ENCODE measurements around the gene PGP. TPM values are rescaled to one million over a fixed set of nuclear protein-coding genes. Genes with fewer than 3 reads are reported as not detected.
"Not testable (repeated sequence)": the region's sequence is repeated elsewhere in the genome, so short reads cannot be mapped to it uniquely, and the experiment has no call there.

Gene PGP, protein sequence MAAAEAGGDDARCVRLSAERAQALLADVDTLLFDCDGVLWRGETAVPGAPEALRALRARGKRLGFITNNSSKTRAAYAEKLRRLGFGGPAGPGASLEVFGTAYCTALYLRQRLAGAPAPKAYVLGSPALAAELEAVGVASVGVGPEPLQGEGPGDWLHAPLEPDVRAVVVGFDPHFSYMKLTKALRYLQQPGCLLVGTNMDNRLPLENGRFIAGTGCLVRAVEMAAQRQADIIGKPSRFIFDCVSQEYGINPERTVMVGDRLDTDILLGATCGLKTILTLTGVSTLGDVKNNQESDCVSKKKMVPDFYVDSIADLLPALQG
- 10 to 100 TPM in 3 of 4 donors, 1 to 10 TPM in 1; 7.3 to 19.3 (median 13.3) TPM for polyA plus RNA-seq (ENCODE audit: insufficient read length in 4 of 4)

- DNase-seq (ENCODE audit: low read depth in 4 of 4, low spot score in 3 of 4) = no peak
Observed at GRCh38 chr16:2214719-2214968, at the start of gene PGP. Gene PGP (minus strand): TSS chr16:2214840. CDS start chr16:2214777, 63 bp downstream.

DNA sequence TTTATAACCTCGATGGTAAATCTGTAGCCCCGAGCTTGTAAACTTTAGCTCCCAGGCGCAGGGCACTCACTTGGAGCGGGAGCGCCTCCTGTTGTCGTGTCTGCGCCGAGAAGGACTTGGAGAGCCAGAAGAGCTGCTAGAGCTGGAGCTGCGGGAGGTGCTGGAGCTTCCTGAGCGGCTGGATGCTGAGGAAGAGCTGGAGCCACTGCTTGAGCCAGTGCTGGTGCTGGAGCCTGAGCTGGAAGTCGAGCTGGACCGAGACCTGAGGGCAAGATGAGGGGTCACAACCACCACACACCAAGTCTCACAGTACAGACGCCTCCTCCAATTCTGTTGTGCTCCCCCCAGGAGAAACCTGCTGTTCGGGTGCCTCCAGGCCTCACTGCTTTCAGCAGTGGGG, 48.4 kb upstream of the PGP start:
- DNase-seq (ENCODE audit: low read depth in 4 of 4, low spot score in 3 of 4) = not testable (repeated sequence)

GRCh38 chr16:2260250-2260649, 45.6 kb upstream of the PGP start:
- DNase-seq (ENCODE audit: low read depth in 4 of 4, low spot score in 3 of 4) = no peak

DNA sequence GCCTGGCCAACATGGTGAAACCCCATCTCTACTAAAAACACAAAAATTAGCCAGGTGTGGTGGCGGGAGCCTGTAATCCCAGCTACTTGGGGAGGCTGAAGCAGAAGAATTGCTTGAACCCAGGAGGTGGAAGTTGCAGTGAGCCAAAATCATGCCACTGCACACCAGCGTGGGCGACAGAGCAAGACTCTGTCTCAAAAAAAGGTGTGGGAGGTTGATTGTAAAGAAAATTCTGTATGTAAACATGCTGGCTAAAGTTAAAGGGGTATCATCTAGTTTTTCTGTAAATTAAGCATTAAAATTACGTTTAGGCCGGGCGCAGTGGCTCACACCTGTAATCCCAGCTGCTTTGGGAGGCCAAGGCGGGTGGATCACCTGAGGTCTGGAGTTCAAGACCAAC, 43.9 kb upstream of the PGP start:
- not testable (repeated sequence) for DNase-seq (ENCODE audit: low read depth in 4 of 4, low spot score in 3 of 4)

GRCh38 chr16:2257726-2258125, 43.1 kb upstream of the PGP start:
- no peak for DNase-seq (ENCODE audit: low read depth in 4 of 4, low spot score in 3 of 4)

DNA sequence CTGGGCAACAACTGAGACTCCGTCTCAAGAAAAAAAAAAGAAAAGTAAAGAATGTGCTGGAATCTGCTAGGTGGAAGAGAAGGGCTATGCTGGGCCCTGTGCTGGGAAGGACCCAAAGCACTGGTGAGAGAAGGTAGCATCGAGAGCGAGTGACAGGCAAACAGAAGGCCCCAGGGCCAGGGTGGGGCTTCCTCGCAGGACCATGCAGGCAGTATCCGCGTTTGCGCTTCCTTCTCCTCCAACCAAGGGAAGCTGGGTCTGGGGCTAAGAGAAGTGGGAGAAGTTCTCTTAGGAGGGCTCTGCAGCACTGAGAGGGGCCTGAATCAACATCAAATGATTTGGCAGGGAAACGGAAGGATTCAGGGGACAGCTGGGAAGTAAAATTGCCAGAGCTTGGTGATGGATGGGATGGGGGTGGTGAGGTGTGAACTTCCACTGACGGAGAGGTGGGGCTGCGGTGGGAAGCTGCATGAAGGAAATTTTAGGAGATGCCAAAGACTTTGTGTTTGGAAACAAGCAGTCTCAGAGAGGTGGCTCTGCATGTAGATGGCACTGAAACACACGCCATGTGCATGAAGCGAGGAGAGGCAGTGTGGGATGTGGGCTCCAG, 42.0 kb upstream of the PGP start:
- DNase-seq (ENCODE audit: low read depth in 4 of 4, low spot score in 3 of 4) = no peak

DNA sequence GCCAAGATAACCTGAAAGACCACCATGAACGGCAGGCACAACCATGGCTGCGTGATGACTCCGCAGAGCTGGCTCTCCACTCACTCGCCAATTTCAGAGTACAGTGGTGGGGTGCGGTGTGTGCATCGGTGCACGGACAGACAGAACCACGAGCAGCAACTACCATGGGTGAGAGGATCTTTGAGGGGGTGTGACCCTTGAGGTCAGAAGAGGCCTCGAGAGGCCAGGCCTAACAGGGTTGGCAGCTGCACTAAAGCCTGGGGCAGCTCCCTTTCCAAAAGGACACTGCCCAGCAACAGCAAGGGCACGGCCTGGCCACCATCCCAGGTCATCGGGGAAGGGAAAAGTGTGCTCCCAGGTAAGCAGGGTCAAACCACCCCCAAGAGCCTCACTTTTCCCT, 38.7 kb upstream of the PGP start:
- no peak for DNase-seq (ENCODE audit: low read depth in 4 of 4, low spot score in 3 of 4)

- DNase-seq (ENCODE audit: low read depth in 4 of 4, low spot score in 3 of 4) = no peak
Observed at GRCh38 chr16:2252806-2253148, 38.1 kb upstream of the PGP start.

- peak; percentile 79 to 85 (median 82) for DNase-seq (ENCODE audit: low read depth in 4 of 4, low spot score in 3 of 4)
Observed at GRCh38 chr16:2251296-2252111, 36.9 kb upstream of the PGP start, which contains the start of gene ECI1. Gene ECI1 (minus strand): TSS chr16:2251587. CDS start chr16:2251566, 21 bp downstream.

DNA sequence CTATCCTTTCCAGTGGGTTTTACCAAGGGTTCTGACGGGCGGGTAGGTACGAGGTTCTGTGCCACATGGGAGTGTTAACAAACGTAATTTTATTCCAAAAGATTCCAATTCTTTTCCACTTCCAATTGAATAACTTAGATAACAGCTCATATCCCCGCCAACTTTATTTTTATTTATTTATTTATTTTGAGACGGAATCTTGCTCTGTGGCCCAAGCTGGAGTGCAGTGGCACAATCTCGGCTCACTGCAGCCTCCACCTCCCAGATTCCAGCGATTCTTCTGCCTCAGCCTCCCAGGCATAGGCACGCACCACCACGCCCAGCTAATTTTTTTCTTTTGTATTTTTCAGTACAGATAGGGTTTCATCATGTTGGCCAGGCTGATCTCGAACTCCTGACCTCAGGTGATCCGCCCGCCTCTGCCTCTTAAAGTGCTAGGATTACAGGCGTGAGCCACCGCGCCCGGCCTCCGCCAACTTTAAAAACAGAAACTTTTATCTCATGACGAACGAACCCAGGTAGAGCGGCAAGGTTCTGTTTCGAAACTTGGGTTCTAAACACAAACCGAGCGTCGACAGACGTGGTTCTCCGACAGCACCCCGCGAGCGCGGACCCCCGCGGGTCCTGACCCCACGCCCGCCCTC, 36.1 kb upstream of the PGP start:
- no peak for DNase-seq (ENCODE audit: low read depth in 4 of 4, low spot score in 3 of 4)

GRCh38 chr16:2246301-2246885, 31.8 kb upstream of the PGP start:
- no peak for DNase-seq (ENCODE audit: low read depth in 4 of 4, low spot score in 3 of 4)

GRCh38 chr16:2244926-2245795, 30.5 kb upstream of the PGP start:
- DNase-seq (ENCODE audit: low read depth in 4 of 4, low spot score in 3 of 4) = no peak

- DNase-seq (ENCODE audit: low read depth in 4 of 4, low spot score in 3 of 4) = no peak
Observed at GRCh38 chr16:2244301-2244700, 29.7 kb upstream of the PGP start.

DNA sequence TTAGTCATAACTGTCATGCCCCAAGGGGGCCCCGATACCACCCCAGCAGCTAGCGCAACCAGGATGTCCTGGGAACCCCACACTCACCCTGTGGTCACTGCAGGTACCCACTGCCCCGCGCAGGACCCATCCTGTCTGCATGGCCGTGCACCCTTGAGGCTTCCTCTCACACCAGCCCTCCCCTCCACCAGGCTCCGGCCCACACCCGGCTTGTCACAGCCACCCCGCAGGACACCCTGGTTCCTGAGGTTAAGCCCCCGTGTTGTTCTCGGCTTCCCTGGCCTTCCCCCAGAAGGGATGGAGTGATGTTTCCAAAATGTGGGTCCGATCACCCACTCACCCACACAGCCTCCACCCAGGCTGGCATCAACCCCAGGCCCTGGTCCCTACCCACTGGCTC, 29.1 kb upstream of the PGP start:
- no peak for DNase-seq (ENCODE audit: low read depth in 4 of 4, low spot score in 3 of 4)

DNA sequence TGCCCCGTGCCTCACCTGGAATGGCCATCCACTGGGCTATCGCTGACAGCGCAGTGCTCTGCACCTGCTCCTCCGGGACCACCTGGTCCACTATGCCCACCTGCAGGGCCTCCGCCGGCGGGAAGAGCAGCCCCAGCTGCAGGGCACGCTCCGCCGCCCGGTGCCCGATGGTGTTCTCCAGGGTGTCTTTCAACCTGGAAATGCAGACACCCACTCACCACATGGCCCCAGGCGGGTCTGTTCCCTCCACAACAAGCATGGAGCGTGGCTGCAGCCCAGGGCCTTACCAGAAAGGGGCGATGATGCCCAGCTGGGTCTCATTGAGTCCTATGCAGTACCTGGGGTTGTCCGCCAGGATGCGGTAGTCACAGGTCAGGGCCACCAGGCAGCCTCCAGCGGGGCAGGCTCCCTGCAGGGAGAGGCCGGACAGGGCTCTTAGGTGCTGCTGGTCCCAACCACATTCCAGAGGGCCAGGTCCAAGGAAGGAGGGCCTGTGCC, 28.4 kb upstream of the PGP start:
- DNase-seq (ENCODE audit: low read depth in 4 of 4, low spot score in 3 of 4) = no peak

DNA sequence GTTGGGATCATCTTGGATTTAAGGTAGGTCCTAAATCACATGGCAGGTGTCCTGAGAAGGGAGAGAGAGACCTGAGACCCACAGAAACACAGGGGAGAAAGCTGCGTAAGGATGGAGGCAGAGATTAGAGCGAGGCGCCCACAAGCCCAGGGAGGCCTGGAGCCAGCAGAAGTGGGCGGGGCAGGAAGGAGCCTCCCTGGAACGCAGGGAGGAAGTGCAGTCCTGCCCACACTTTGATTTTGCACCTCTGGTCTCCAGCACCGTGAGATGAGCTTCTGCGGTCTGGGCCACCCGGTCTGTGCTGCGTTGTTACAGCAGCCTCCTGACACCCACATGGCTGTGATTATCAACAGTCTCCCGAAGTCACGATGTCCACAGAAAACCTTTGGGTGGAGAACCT, 28.0 kb upstream of the PGP start:
- DNase-seq (ENCODE audit: low read depth in 4 of 4, low spot score in 3 of 4) = no peak

- not testable (repeated sequence) for DNase-seq (ENCODE audit: low read depth in 4 of 4, low spot score in 3 of 4)
Observed at GRCh38 chr16:2240331-2240730, 25.7 kb upstream of the PGP start.

DNA sequence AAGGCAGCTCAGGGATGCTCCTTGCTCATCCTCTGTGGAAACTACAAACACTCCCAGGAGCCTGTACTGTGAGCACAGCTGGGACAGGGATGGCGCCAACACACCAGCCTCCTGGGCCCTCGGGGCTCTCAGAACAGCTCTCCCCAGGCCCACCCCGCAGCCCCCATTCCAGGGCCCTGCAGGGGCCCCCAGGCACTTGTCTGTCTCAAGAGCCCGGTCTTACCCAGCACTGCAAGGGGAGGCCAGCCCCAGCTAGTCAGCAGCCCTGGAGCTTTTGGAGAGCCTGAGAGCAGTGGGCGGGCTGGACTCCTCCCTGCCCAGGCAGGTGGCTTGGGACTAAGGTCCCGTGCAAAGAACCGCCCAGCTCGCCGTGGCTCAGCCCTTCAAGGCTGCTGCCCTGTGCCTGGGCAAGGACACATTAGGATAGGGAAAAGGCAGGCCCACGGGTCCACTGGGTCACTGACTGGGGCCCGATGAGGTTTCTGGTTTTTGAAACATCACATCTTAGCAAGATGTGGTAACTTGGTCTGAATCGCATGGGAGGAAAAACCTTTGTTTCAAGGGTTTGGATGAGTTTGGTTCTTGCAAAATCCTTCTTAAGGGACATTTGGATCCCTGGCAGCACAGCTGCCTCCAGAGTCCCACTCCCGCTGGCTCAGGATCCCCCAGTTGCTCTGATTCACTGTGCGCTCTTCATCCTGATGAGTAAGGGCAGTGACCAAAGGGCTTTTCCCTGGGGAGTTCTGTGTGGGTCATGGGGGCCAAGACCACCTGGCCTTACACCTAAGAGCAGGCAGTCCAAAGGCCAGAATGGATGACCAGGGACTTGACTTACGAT, 24.4 kb upstream of the PGP start:
- no peak for DNase-seq (ENCODE audit: low read depth in 4 of 4, low spot score in 3 of 4)
